ENCODE measurements around the gene TAP2.

TAP2 gene

DNA sequence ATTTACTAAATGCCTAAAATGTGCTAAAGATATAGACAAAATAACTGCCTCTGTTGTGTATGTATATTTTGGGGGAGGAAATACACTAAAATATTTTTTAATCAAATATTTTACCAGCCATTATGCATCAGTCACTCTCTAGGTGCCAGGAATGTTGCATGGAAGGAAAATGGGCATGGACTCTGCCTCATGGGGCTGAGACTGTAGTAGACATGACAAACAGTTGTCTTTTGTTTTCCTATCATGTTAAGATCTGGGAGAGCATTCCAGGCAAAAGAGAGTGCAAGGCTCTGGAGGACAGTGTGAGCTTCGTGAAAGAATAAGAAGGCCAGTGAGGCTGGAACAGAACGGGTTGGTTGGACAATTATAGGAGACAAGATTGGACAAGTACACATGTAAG is 48.2 kb downstream of the TAP2 start:
- DNase-seq (ENCODE audit: low read depth), result no peak
